Measurements from ENCODE around the gene TRIM23.

Gene TRIM23

DNA sequence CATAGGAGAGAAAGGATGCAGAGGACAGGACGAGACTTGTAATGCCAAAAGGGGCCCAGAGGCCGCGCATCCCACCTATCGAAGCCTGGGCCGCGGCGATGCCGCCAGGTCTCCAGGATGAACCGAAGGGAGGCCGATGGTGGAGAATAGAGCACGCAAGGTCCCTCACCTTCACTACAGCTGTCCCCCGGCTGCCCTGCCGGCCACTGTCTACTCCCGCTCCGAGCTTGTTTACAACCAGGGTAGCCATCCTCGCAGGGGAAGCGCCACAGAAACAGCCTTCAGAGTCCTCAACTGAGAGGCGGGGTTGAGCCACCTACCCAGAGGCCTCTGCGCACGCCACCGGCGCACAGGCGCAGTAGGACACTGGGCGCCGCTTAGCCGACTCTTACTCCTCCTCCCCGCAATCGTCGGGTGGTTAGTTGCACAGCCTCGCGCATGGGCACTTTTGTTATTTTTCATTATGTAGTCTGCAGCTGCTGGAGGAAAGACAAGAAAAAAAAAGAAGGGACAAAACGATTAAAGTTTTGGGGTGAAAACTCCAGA lies at the start of gene TRIM23:
TRIM23 (minus strand) TSS at position 309 of the 546 bp plus-strand sequence; CDS start at position 250, 59 bp downstream.
- peak within 1 kb of the TSS; percentile 53 for H3K27ac ChIP-seq (ENCODE audit: low read length)
- peak within 1 kb of the TSS; percentile 92 for H3K9ac ChIP-seq (ENCODE audit: low read depth, low read length)
- no peaks in the 10 kb centered on the region for H3K9me3 ChIP-seq (ENCODE audit: insufficient read depth, low read depth, low read length)
- peak within 1 kb of the TSS; percentile 94 for H3K4me3 ChIP-seq (ENCODE audit: low read length)
- no peaks in the 10 kb centered on the region for H3K27me3 ChIP-seq (ENCODE audit: insufficient read depth, low read length)
- H3K36me3 ChIP-seq (ENCODE audit: insufficient read depth, low read depth, low read length), result no peaks in the 10 kb centered on the region
- H3K4me1 ChIP-seq (ENCODE audit: insufficient read depth, low read length), result peaks cover 8% of the 10 kb centered on the region; the same call in 1 of the 2 replicates

DNA sequence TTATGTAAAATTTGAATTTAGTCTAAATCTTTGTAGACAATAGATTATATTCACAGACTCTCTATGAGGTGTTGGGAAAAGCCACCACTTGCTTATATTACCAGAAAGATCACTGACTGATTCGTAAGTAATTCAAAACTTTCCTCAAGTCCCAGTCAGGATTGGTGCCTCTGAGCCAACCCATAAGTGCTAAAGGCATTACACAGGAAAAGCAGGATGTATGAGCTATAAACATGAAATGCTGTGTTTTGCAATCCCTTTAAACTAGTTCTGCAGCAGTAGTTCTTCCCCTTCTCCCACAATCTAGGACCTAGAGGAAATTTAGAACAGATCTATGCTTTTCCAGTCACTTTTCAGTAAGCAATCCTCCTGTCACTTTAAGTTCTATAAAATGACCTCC lies 48.7 kb upstream of the TRIM23 start:
- H3K9me3 ChIP-seq (ENCODE audit: insufficient read depth, low read depth, low read length), result no peaks in the 10 kb centered on the region
- H3K36me3 ChIP-seq (ENCODE audit: insufficient read depth, low read depth, low read length), result peaks cover 26% of the 10 kb centered on the region; the same call in 1 of the 2 replicates
- no peaks in the 10 kb centered on the region for H3K27me3 ChIP-seq (ENCODE audit: insufficient read depth, low read length)
- H3K27ac ChIP-seq (ENCODE audit: low read length), result no peak overlapping the region
- no peak overlapping the region for H3K4me3 ChIP-seq (ENCODE audit: low read length)
- H3K9ac ChIP-seq (ENCODE audit: low read depth, low read length), result no peak overlapping the region
- H3K4me1 ChIP-seq (ENCODE audit: insufficient read depth, low read length), result no peaks in the 10 kb centered on the region

DNA sequence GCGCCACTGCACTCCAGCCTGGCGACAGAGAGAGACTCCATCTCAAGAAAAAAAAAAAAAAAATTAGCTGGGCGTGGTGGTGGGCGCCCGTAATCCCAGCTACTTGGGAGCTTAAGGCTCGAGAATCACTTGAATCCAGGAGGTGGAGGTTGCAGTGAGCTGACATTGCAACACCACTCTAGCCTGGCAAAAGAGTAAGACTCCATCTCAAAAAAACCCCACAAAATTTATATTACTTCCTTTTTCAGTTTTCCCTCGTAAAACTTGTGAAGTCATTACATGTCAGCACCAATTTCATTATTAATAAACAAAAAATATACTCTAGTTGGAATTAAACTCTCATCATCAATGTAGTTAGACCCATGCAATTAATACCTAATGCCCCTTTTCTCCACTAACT lies 44.6 kb upstream of the TRIM23 start:
- Histone ChIP-seq H3K36me3 (ENCODE audit: insufficient read depth, low read depth, low read length) (peaks cover 40% of the 10 kb centered on the region; the same call in 1 of the 2 replicates), H3K27ac (ENCODE audit: low read length) (no peak overlapping the region), H3K27me3 (ENCODE audit: insufficient read depth, low read length) (no peaks in the 10 kb centered on the region), H3K9me3 (ENCODE audit: insufficient read depth, low read depth, low read length) (no peaks in the 10 kb centered on the region), H3K4me1 (ENCODE audit: insufficient read depth, low read length) (no peaks in the 10 kb centered on the region), H3K4me3 (ENCODE audit: low read length) (no peak overlapping the region), H3K9ac (ENCODE audit: low read depth, low read length) (no peak overlapping the region)

DNA sequence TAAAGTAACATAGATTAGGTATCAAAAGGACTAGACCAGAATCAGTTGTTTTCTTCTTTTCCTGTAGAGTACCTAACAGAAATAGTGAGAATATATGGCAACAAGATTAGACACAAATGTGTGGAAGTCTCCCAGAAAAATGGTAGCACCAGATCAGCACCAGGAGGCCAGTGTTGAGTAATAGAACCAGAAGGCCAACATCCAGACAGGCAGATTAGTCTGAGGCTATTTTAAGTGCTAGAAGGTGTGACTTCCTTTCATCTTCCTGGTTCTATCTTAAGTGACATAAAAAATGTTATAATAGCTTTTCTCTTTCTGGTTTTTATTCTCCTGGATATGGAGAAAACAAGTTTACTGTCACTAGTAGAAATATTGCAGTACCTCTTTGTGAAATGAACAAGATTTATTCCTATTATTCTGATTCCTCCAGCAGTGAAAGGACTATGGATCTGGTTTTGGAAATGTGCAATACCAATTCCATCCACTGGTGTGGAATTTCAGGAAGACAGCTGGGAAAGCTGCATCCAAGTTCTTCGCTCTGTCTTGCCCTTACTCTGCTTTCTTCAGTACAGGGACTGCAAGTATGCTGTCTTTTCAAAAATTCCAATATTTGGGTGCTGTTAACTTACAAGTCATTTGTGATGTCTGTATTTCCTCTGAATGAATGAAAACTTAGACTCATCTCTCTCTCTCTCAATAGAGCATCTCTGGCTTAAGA lies 39.8 kb upstream of the TRIM23 start:
- H3K27ac ChIP-seq (ENCODE audit: low read length), result no peak overlapping the region

DNA sequence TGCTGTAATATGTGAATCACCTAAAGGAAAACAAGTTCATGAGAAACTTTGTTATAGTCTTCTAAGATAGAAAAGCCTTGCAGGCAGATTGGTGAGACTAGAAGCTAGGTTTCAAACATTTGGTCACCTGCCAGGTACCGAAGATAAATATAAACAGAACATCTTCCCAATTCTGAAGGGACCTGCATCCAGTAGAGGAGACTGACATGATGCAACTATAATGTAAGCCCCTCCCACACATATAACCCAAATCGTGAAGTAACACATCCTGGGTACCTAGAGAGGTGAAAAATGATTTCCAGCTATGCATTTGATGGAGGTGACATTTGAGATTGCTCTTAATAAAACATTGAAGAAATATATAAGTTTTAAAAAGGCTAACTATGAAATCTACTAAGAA lies 30.6 kb upstream of the TRIM23 start:
- Histone ChIP-seq H3K9ac (ENCODE audit: low read depth, low read length) (no peak overlapping the region), H3K36me3 (ENCODE audit: insufficient read depth, low read depth, low read length) (peaks cover 9% of the 10 kb centered on the region), H3K9me3 (ENCODE audit: insufficient read depth, low read depth, low read length) (no peaks in the 10 kb centered on the region), H3K27me3 (ENCODE audit: insufficient read depth, low read length) (no peaks in the 10 kb centered on the region), H3K4me3 (ENCODE audit: low read length) (no peak overlapping the region), H3K27ac (ENCODE audit: low read length) (no peak overlapping the region), H3K4me1 (ENCODE audit: insufficient read depth, low read length) (no peaks in the 10 kb centered on the region)

More for the DNA sequence above, 39.8 kb upstream of the TRIM23 start:
- Histone ChIP-seq H3K9ac (ENCODE audit: low read depth, low read length) (no peak overlapping the region), H3K36me3 (ENCODE audit: insufficient read depth, low read depth, low read length) (peaks cover 27% of the 10 kb centered on the region; the same call in 1 of the 2 replicates), H3K4me1 (ENCODE audit: insufficient read depth, low read length) (no peaks in the 10 kb centered on the region), H3K27me3 (ENCODE audit: insufficient read depth, low read length) (no peaks in the 10 kb centered on the region), H3K9me3 (ENCODE audit: insufficient read depth, low read depth, low read length) (no peaks in the 10 kb centered on the region), H3K4me3 (ENCODE audit: low read length) (no peak overlapping the region)

DNA sequence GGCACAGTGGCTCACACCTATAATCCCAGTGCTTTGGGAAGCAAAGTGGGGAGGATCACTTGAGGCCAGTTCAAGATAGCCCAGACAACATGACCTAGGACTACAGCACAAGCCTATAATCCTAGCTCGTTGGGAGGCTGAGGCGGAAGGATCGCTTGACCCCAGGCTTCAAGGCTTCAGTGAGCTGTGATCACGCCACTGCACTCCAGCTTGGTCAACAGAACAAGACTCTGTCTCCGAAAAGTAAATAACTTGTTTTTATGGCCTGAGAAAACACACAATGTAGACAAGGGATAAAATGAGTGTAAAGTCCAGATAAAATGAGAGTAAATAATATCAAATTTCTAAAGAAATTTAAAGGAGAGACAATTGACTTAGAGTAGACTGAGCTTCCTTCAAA lies 27.0 kb upstream of the TRIM23 start:
- H3K27ac ChIP-seq (ENCODE audit: low read length), result no peak overlapping the region
- H3K27me3 ChIP-seq (ENCODE audit: insufficient read depth, low read length), result no peaks in the 10 kb centered on the region
- H3K4me1 ChIP-seq (ENCODE audit: insufficient read depth, low read length), result peaks cover 14% of the 10 kb centered on the region
- H3K9ac ChIP-seq (ENCODE audit: low read depth, low read length), result no peak overlapping the region
- H3K9me3 ChIP-seq (ENCODE audit: insufficient read depth, low read depth, low read length), result no peaks in the 10 kb centered on the region
- H3K4me3 ChIP-seq (ENCODE audit: low read length), result no peak overlapping the region
- H3K36me3 ChIP-seq (ENCODE audit: insufficient read depth, low read depth, low read length), result no peaks in the 10 kb centered on the region; the same call in 1 of the 2 replicates

DNA sequence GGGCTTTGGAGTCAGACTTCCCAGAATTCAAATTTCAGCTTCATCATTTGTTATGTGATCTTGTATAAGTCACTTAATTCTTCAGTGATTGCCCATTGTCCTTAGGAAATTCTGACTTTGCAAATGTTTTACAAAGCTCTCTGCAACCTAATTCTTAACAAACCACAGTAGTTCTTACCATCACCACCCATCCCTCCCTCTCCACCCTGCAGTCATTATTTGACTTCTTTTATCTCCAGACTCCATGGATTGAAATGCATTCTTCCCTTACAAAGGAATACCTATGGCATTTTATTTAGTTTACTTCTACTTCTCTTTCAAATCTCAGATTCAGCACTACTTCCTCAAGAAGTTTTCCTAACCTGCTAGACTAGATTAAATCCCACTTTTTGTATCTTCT lies 23.8 kb upstream of the TRIM23 start:
- H3K9me3 ChIP-seq (ENCODE audit: insufficient read depth, low read depth, low read length), result no peaks in the 10 kb centered on the region
- peak overlapping the region; percentile 45; the same call in 1 of the 2 replicates for H3K9ac ChIP-seq (ENCODE audit: low read depth, low read length)
- no peak overlapping the region for H3K27ac ChIP-seq (ENCODE audit: low read length)
- H3K4me3 ChIP-seq (ENCODE audit: low read length), result peak overlapping the region; percentile 17
- peaks cover 4% of the 10 kb centered on the region; the same call in 1 of the 2 replicates for H3K36me3 ChIP-seq (ENCODE audit: insufficient read depth, low read depth, low read length)
- H3K4me1 ChIP-seq (ENCODE audit: insufficient read depth, low read length), result peaks cover 14% of the 10 kb centered on the region
- H3K27me3 ChIP-seq (ENCODE audit: insufficient read depth, low read length), result no peaks in the 10 kb centered on the region

DNA sequence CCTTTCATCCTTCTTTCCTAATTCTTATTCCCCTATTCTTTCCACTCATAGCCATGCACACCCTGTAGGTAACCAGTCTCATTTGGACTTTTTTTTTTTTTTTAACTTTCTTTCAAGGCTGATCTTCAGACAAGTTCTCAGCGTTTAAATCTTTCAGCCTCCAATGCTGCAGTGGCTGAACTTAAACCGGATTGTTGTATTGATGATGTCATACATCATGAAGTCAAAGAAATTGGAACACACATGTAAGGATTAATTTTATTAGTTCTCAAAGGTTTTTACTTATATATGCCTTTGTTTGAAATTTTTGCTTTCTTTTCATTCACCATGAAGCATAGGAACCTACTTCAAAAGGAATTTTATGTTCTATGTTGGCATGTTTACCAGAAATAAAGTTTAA lies 22.8 kb upstream of the TRIM23 start:
- Histone ChIP-seq H3K4me3 (ENCODE audit: low read length) (no peak overlapping the region), H3K4me1 (ENCODE audit: insufficient read depth, low read length) (peaks cover 14% of the 10 kb centered on the region), H3K36me3 (ENCODE audit: insufficient read depth, low read depth, low read length) (peaks cover 4% of the 10 kb centered on the region; the same call in 1 of the 2 replicates), H3K27me3 (ENCODE audit: insufficient read depth, low read length) (no peaks in the 10 kb centered on the region), H3K27ac (ENCODE audit: low read length) (no peak overlapping the region), H3K9ac (ENCODE audit: low read depth, low read length) (no peak overlapping the region), H3K9me3 (ENCODE audit: insufficient read depth, low read depth, low read length) (no peaks in the 10 kb centered on the region)

DNA sequence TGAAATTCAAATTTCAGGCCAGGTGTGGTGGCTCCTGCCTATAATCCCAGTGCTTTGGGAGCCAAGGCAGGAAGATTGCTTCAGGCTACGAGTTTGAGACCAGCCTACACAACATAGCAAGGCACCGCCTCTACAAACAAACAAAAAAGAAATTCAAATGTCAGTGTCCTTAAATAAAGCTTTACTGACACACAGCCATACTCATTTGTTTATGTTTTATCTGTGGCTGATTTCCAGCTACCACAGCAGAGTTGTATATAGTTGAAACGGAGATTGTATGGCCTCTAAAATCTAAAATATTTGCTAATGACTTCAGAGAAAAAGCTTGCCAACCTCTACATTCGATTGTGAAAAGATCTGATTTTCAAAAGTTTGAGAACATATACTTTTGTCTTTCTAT lies 16.1 kb upstream of the TRIM23 start:
- no peak overlapping the region for H3K4me3 ChIP-seq (ENCODE audit: low read length)
- H3K36me3 ChIP-seq (ENCODE audit: insufficient read depth, low read depth, low read length), result peaks cover 39% of the 10 kb centered on the region
- H3K4me1 ChIP-seq (ENCODE audit: insufficient read depth, low read length), result no peaks in the 10 kb centered on the region
- H3K9me3 ChIP-seq (ENCODE audit: insufficient read depth, low read depth, low read length), result no peaks in the 10 kb centered on the region
- no peak overlapping the region for H3K9ac ChIP-seq (ENCODE audit: low read depth, low read length)
- no peak overlapping the region for H3K27ac ChIP-seq (ENCODE audit: low read length)
- H3K27me3 ChIP-seq (ENCODE audit: insufficient read depth, low read length), result no peaks in the 10 kb centered on the region

DNA sequence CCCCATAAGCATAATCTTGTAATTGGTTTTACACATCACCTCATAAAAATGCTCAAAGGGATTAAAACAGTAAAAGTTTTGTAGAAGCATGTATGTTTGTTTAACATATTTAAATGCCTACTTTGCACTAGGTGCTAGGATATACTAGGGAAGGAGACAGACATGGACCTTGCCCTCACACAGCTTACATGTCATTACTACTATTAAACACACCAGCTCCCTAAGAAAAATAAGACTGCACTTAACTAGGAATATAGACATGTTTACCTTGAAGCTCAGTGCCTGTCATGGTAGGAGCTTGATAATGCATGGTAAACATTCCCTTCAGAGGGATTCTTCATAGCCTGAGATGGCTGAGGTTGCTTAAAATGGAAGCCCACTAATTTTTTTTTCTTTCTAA lies 6.8 kb upstream of the TRIM23 start:
- Histone ChIP-seq H3K9me3 (ENCODE audit: insufficient read depth, low read depth, low read length) (no peaks in the 10 kb centered on the region), H3K9ac (ENCODE audit: low read depth, low read length) (no peak overlapping the region), H3K4me3 (ENCODE audit: low read length) (no peak overlapping the region), H3K27ac (ENCODE audit: low read length) (no peak overlapping the region), H3K36me3 (ENCODE audit: insufficient read depth, low read depth, low read length) (peaks cover 11% of the 10 kb centered on the region), H3K27me3 (ENCODE audit: insufficient read depth, low read length) (no peaks in the 10 kb centered on the region), H3K4me1 (ENCODE audit: insufficient read depth, low read length) (peaks cover 3% of the 10 kb centered on the region; the same call in 1 of the 2 replicates)

DNA sequence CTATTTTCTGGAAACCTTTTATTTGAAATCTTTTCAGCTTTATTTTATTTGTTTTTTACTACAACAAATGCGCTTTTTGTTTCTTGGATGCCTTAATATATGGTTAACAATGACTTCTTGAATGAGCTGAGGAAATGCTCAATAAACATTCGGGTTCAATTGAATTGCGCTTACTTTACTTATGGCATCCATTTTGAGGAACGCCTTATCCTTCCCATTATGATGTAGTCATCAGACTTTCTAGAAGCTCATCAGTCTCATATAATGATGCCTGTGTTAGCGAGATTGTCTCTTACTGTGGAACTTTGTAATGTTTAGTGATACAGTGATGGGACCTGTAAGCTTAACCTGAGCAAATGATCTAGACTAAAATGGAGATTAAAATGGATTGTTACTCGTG lies 1.6 kb upstream of the TRIM23 start:
- Histone ChIP-seq H3K4me3 (ENCODE audit: low read length) (peak overlapping the region; percentile 94), H3K9ac (ENCODE audit: low read depth, low read length) (peak overlapping the region; percentile 92; the same call in 1 of the 2 replicates), H3K36me3 (ENCODE audit: insufficient read depth, low read depth, low read length) (peaks cover 8% of the 10 kb centered on the region), H3K4me1 (ENCODE audit: insufficient read depth, low read length) (peaks cover 8% of the 10 kb centered on the region; the same call in 1 of the 2 replicates), H3K9me3 (ENCODE audit: insufficient read depth, low read depth, low read length) (no peaks in the 10 kb centered on the region), H3K27ac (ENCODE audit: low read length) (no peak overlapping the region), H3K27me3 (ENCODE audit: insufficient read depth, low read length) (no peaks in the 10 kb centered on the region)

Measured in iPS-20b (cell line).